GM23338 (cell line): Measurements from ENCODE around the gene AFM. TPM values are rescaled to one million over a fixed set of nuclear protein-coding genes. Genes with fewer than 3 reads are reported as not detected.

Experiments
- ATAC-seq: fragments of 200-7000 bp; cut with Tn5 transposase; 3 replicates; pipeline ENCODE4 v1.9.1; 2020
- DNase-seq: peaks from one replicate; pipeline ENCODE4 v3.0.0-alpha.2; 2015; ENCODE audit warnings: low spot score
- H2AFZ ChIP-seq: fragments of 200-600 bp; sonication (generic); 2 replicates; pipeline ENCODE4 v1.8.0; 2016; ENCODE audit warnings: antibody characterized with exemption, mild to moderate bottlenecking, moderate library complexity
- H3F3A ChIP-seq: fragments of 200-600 bp; sonication (generic); replicated peaks from 2 replicates; pipeline ENCODE4 v1.8.0; 2017; ENCODE audit warnings: antibody characterized with exemption, mixed run types, low read depth
- H3K27ac ChIP-seq: fragments of 200-600 bp; sonication (generic); 2 replicates; pipeline ENCODE4 v1.6.1; 2016; ENCODE audit warnings: low read depth
- H3K27me3 ChIP-seq: fragments of 200-600 bp; sonication (generic); 2 replicates; pipeline ENCODE4 v1.8.0; 2016; ENCODE audit warnings: mild to moderate bottlenecking, mixed run types, moderate library complexity; ENCODE audit not compliant: insufficient read depth
- H3K36me3 ChIP-seq: fragments of 200-600 bp; sonication (generic); 2 replicates; pipeline ENCODE4 v1.8.0; 2016; ENCODE audit warnings: mild to moderate bottlenecking; ENCODE audit not compliant: insufficient read depth
- H3K4me1 ChIP-seq: fragments of 200-600 bp; sonication (generic); 2 replicates; pipeline ENCODE4 v1.8.0; 2016; ENCODE audit warnings: mild to moderate bottlenecking, moderate library complexity; ENCODE audit not compliant: insufficient read depth
- H3K4me2 ChIP-seq: fragments of 200-600 bp; sonication (generic); 2 replicates; pipeline ENCODE4 v1.7.1; 2017; ENCODE audit warnings: mixed run types
- H3K4me3 ChIP-seq: fragments of 200-600 bp; sonication (generic); 2 replicates; pipeline ENCODE4 v1.6.1; 2016; ENCODE audit warnings: mixed run types
- H3K79me2 ChIP-seq: fragments of 200-600 bp; sonication (generic); replicated peaks from 2 replicates; pipeline ENCODE4 v1.8.0; 2017; ENCODE audit warnings: mild to moderate bottlenecking; ENCODE audit not compliant: insufficient read depth
- H3K9me2 ChIP-seq: fragments of 200-600 bp; sonication (generic); 2 replicates; pipeline ENCODE4 v1.8.0; 2017; ENCODE audit not compliant: insufficient read depth
- H4K20me1 ChIP-seq: fragments of 200-600 bp; sonication (generic); replicated peaks from 2 replicates; pipeline ENCODE4 v1.8.0; 2017; ENCODE audit warnings: mild to moderate bottlenecking; ENCODE audit not compliant: insufficient read depth
- H3K27ac Mint-ChIP-seq: 2 replicates; pipeline ENCODE4 v1.8.0; 2020; ENCODE audit warnings: inconsistent platforms, mild to moderate bottlenecking, moderate library complexity, mixed read lengths
- H3K27me3 Mint-ChIP-seq: 3 replicates; pipeline ENCODE4 v1.8.0; 2022; ENCODE audit warnings: low read depth, mild to moderate bottlenecking, moderate library complexity, mixed read lengths, inconsistent platforms; ENCODE audit not compliant: insufficient read depth, poor library complexity
- H3K36me3 Mint-ChIP-seq: 3 replicates; pipeline ENCODE4 v1.8.0; 2021; ENCODE audit warnings: low read depth, mild to moderate bottlenecking, inconsistent platforms, moderate library complexity, mixed read lengths
- H3K4me1 Mint-ChIP-seq: 3 replicates; pipeline ENCODE4 v1.8.0; 2020; ENCODE audit warnings: mild to moderate bottlenecking, inconsistent platforms, mixed read lengths
- H3K4me3 Mint-ChIP-seq: 3 replicates; pipeline ENCODE4 v1.8.0; 2021; ENCODE audit warnings: moderate library complexity, mild to moderate bottlenecking, inconsistent platforms, mixed read lengths
- H3K9me3 Mint-ChIP-seq: 3 replicates; pipeline ENCODE4 v1.8.0; 2020; ENCODE audit warnings: moderate library complexity, mild to moderate bottlenecking, inconsistent platforms, mixed read lengths
- CREB1 ChIP-seq: fragments of 250-450 bp; sonication (Bioruptor Pico); IDR thresholded peaks from 2 replicates; pipeline ENCODE4 v1.5.0; 2020; ENCODE audit warnings: low read depth, mild to moderate bottlenecking, moderate library complexity
- ETS1 ChIP-seq: IDR thresholded peaks from 2 replicates; pipeline ENCODE4 v1.6.1; 2016; ENCODE audit warnings: antibody characterized with exemption
- STAT1 ChIP-seq: IDR thresholded peaks from one replicate; pipeline ENCODE4 v1.6.1; 2016; ENCODE audit warnings: antibody characterized with exemption; ENCODE audit not compliant: unreplicated experiment
- ZNF331 ChIP-seq: fragments of 250-450 bp; sonication (Bioruptor Pico); IDR thresholded peaks from 2 replicates; pipeline ENCODE4 v1.5.0; 2020; ENCODE audit warnings: low read depth, mild to moderate bottlenecking, moderate library complexity
- ZNF462 ChIP-seq: fragments of 250-450 bp; sonication (Bioruptor Pico); IDR thresholded peaks from 2 replicates; pipeline ENCODE4 v1.5.0; 2020; ENCODE audit warnings: mild to moderate bottlenecking, moderate library complexity
- polyA plus RNA-seq: library from polyadenylated mRNA; unstranded; fragments of >200 nt; fragmentation: Nextera tagmentation; extraction: Ambion mirVana; gene quantifications from 2 replicates; pipeline ENCODE4 v1.2.1, GENCODE V29; 2016
- total RNA-seq: library from RNA; depleted of rRNA; stranded (reverse); fragments of >200 nt; shearing (Covaris generic); gene quantifications from 2 replicates; pipeline ENCODE4 v1.2.3, GENCODE V29; 2014

Gene AFM
- total and polyA plus RNA-seq, 2 experiments from 2014 or later: not detected

GRCh38 chr4:73436674-73437557 lies 44.6 kb upstream of the AFM start:
- H3F3A ChIP-seq: no peaks in the 10 kb centered on the region
- H2AFZ ChIP-seq: no peak overlapping the region
- H3K27ac Mint-ChIP-seq: no peak overlapping the region
- no peaks in the 10 kb centered on the region for H3K36me3 Mint-ChIP-seq
- H3K4me3 Mint-ChIP-seq: no peak overlapping the region
- TF ChIP-seq ETS1 (no peak), STAT1 (no peak), ZNF331 (CRISPR knock-in tag) (no peak), CREB1 (no peak), ZNF462 (CRISPR knock-in tag) (no peak)
- ATAC-seq: no peak
- H3K4me1 ChIP-seq: no peaks in the 10 kb centered on the region
- H3K27me3 Mint-ChIP-seq: no peaks in the 10 kb centered on the region
- no peaks in the 10 kb centered on the region for H4K20me1 ChIP-seq
- no peaks in the 10 kb centered on the region for H3K4me1 Mint-ChIP-seq
- H3K79me2 ChIP-seq: no peaks in the 10 kb centered on the region
- no peak overlapping the region for H3K4me2 ChIP-seq
- H3K27me3 ChIP-seq: no peaks in the 10 kb centered on the region
- H3K27ac ChIP-seq: no peak overlapping the region
- H3K9me2 ChIP-seq: no peaks in the 10 kb centered on the region
- H3K9me3 Mint-ChIP-seq: no peaks in the 10 kb centered on the region
- no peak overlapping the region for H3K4me3 ChIP-seq
- DNase-seq: no peak
- H3K36me3 ChIP-seq: no peaks in the 10 kb centered on the region
